Effector memory CD8-positive, alpha-beta T cell (primary cell): ENCODE data around the gene RDM1.

Experiments used
- ATAC-seq: fragments of 150-1000 bp; cut with Tn5 transposase; replicated peaks from 2 replicates; pipeline ENCODE4 v1.10.0; 2021; ENCODE audit warnings: mild to moderate bottlenecking, moderate library complexity
- DNase-seq, 3 experiments: peaks; one replicate each; pipeline ENCODE4 v3.0.0; 2021
- H3K27ac Mint-ChIP-seq, 2 donors: one replicate each; pipeline ENCODE4 v1.8.0; 2022; ENCODE audit warnings: mild to moderate bottlenecking in 2 of 2, mixed read lengths in 2 of 2, moderate library complexity in 2 of 2
- H3K27me3 Mint-ChIP-seq, 2 donors: one replicate each; pipeline ENCODE4 v1.8.0; 2022; ENCODE audit warnings: mixed read lengths in 2 of 2
- H3K36me3 Mint-ChIP-seq: one replicate; pipeline ENCODE4 v1.8.0; 2022; ENCODE audit warnings: mild to moderate bottlenecking, moderate library complexity, mixed read lengths; ENCODE audit not compliant: insufficient read depth
- H3K4me1 Mint-ChIP-seq, 2 donors: one replicate each; pipeline ENCODE4 v1.8.0; 2022; ENCODE audit warnings: low read depth in 2 of 2, mixed read lengths in 2 of 2
- H3K4me3 Mint-ChIP-seq, 2 donors: one replicate each; pipeline ENCODE4 v1.8.0; 2022; ENCODE audit warnings: mild to moderate bottlenecking in 2 of 2, mixed read lengths in 2 of 2, moderate library complexity in 2 of 2
- H3K9me3 Mint-ChIP-seq, 2 donors: one replicate each; pipeline ENCODE4 v1.8.0; 2022; ENCODE audit warnings: mixed read lengths in 2 of 2

RDM1 gene

GRCh38 chr17:35918665-35919064 is 11.9 kb downstream of the RDM1 start:
- peaks cover 30 to 42% of the 10 kb centered on the region in 2 donors for H3K4me1 Mint-ChIP-seq
- no peak for ATAC-seq
- no peak overlapping the region for H3K4me3 Mint-ChIP-seq
- H3K27ac Mint-ChIP-seq: no peak overlapping the region
- H3K36me3 Mint-ChIP-seq: peaks cover 3% of the 10 kb centered on the region
- no peaks in the 10 kb centered on the region for H3K9me3 Mint-ChIP-seq
- DNase-seq: no peak
- H3K27me3 Mint-ChIP-seq: no peaks in the 10 kb centered on the region

DNA sequence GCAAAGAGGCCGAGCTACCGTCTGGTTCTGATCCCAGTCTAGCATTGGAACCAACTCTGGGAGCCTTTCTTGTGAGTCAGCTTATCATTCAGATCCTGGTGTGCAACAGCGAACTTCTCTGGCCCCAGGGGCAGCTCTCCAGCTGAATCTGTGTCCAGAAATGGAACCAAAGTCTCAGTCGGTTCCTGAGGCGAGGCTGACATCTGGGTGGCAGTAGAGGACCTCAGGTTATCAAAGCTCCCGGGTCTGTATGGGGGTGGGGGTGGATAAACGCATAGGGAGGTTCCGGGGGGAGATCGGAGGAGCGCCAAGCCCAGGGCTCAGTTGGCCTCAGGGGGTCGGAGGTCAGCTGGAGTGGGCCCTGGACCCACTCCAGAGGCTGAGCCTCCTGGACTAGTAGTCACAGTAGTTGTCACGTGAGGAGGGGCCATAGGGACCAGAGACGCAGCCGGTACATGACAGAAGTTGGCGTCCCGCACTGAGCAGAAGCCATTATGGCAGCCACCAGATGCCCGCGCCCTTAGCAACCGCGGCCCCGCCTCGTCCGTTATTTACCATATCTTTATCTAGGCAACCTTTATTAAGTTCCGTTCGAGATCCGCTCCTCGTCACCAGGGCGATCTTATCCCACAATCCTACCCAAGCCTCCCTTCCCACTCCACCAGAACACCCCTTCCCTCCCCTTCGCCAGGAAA is 12.9 kb downstream of the RDM1 start:
- H3K36me3 Mint-ChIP-seq: no peaks in the 10 kb centered on the region
- no peak for DNase-seq
- H3K27ac Mint-ChIP-seq: no peak overlapping the region
- ATAC-seq: no peak
- H3K4me3 Mint-ChIP-seq: no peak overlapping the region
- no peaks in the 10 kb centered on the region for H3K27me3 Mint-ChIP-seq
- no peaks in the 10 kb centered on the region for H3K9me3 Mint-ChIP-seq
- H3K4me1 Mint-ChIP-seq: peaks cover 39 to 52% of the 10 kb centered on the region in 2 donors

DNA sequence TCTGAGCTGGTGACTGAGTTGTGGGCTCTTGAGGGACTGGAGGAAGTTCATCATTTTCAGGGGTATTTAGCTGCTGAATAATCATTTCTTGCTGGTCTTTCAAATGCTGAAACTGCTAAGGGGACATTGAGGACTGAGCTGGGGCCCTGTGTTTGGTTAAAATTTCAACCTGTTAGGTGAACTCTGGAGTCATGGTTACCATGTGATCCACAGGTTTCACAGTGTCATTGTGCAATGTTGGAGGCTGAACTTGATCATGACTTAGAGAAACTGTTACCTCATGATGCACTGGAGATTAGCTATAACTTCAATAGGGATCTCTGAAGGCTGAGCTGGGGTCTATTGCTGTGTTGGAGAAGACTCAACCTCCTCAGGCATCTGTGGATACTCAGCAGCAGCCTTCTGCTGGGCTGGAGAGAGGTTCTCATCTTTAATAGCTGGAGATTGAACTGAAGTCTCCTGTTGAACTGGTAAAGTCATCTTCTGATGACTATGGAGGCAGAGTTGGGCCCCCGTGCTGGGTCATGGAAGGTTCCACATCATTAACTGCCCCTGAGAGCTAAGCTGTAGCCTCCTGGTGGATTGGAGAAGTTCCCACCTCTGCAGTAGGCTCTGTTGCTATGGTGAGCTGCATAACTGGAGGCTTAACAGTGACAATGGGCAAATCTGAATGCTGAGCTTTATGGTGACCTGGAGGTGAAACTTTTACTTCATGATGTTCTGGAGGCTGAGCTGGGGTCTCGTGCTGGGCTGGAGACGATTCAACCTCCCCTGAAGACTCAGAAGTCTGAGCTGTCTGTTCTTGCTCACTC is 15.2 kb downstream of the RDM1 start:
- Mint-ChIP-seq H3K36me3 (no peaks in the 10 kb centered on the region), H3K4me1 (peaks cover 38 to 64% of the 10 kb centered on the region in 2 donors), H3K27me3 (no peaks in the 10 kb centered on the region), H3K4me3 (no peak overlapping the region), H3K27ac (peak overlapping the region; percentile 46 to 65), H3K9me3 (no peaks in the 10 kb centered on the region)
- ATAC-seq (no peak), DNase-seq (no peak)

GRCh38 chr17:35914354-35914753 is 16.2 kb downstream of the RDM1 start:
- no peaks in the 10 kb centered on the region for H3K27me3 Mint-ChIP-seq
- peak overlapping the region; percentile 46 to 65 for H3K27ac Mint-ChIP-seq
- no peaks in the 10 kb centered on the region for H3K36me3 Mint-ChIP-seq
- no peaks in the 10 kb centered on the region for H3K9me3 Mint-ChIP-seq
- no peak for DNase-seq
- peaks cover 42 to 74% of the 10 kb centered on the region in 2 donors for H3K4me1 Mint-ChIP-seq
- peak overlapping the region in 1 of 2 donors; percentile 8 for H3K4me3 Mint-ChIP-seq
- ATAC-seq: no peak

- no peaks in the 10 kb centered on the region for H3K27me3 Mint-ChIP-seq
- no peak for DNase-seq
- no peaks in the 10 kb centered on the region for H3K9me3 Mint-ChIP-seq
- H3K4me1 Mint-ChIP-seq: peaks cover 45 to 73% of the 10 kb centered on the region in 2 donors
- no peaks in the 10 kb centered on the region for H3K36me3 Mint-ChIP-seq
- H3K27ac Mint-ChIP-seq: peak overlapping the region in 1 of 2 donors; percentile 46
- peak; percentile 46 for ATAC-seq
- H3K4me3 Mint-ChIP-seq: peak overlapping the region in 1 of 2 donors; percentile 5
These were observed 17.0 kb downstream of the RDM1 start for GRCh38 chr17:35913609-35914008.

- no peaks in the 10 kb centered on the region for H3K9me3 Mint-ChIP-seq
- no peak overlapping the region for H3K27ac Mint-ChIP-seq
- no peak for ATAC-seq
These were observed 17.6 kb downstream of the RDM1 start for GRCh38 chr17:35912942-35913341.

GRCh38 chr17:35912339-35912912 is 18.1 kb downstream of the RDM1 start:
- no peaks in the 10 kb centered on the region for H3K27me3 Mint-ChIP-seq
- ATAC-seq: no peak
- H3K4me3 Mint-ChIP-seq: no peak overlapping the region
- no peaks in the 10 kb centered on the region for H3K9me3 Mint-ChIP-seq
- H3K36me3 Mint-ChIP-seq: no peaks in the 10 kb centered on the region
- peaks cover 45 to 71% of the 10 kb centered on the region in 2 donors for H3K4me1 Mint-ChIP-seq
- no peak overlapping the region for H3K27ac Mint-ChIP-seq
- DNase-seq: no peak

More at GRCh38 chr17:35912942-35913341, 17.6 kb downstream of the RDM1 start:
- DNase-seq: no peak
- no peaks in the 10 kb centered on the region for H3K36me3 Mint-ChIP-seq
- H3K4me3 Mint-ChIP-seq: peak overlapping the region in 1 of 2 donors; percentile 5
- peaks cover 43 to 69% of the 10 kb centered on the region in 2 donors for H3K4me1 Mint-ChIP-seq
- no peaks in the 10 kb centered on the region for H3K27me3 Mint-ChIP-seq

DNA sequence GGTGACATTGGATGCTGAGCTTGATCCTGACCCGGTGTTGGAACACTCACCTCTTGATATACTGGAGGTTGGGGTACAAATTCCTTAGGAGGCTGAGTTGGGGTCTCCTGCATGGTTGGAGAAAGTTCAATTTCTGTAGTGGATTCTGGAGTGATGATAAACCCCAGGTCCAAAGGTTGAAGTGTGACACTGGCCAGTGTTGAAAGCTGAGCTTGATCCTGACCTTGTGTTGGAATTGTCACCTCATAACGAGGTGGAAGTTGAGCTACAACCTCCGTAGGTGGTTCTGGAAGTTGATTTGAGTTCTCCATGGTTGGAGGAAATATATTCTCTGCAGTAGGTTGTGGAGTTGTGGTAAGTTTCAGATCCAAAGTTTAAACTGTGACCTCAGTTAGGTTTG is 21.2 kb downstream of the RDM1 start:
- no peaks in the 10 kb centered on the region for H3K9me3 Mint-ChIP-seq
- no peak for ATAC-seq
- DNase-seq: no peak
- H3K27ac Mint-ChIP-seq: no peak overlapping the region
- no peak overlapping the region for H3K4me3 Mint-ChIP-seq
- H3K27me3 Mint-ChIP-seq: no peaks in the 10 kb centered on the region
- no peaks in the 10 kb centered on the region for H3K36me3 Mint-ChIP-seq
- H3K4me1 Mint-ChIP-seq: peaks cover 39 to 68% of the 10 kb centered on the region in 2 donors

- Mint-ChIP-seq H3K36me3 (no peaks in the 10 kb centered on the region), H3K9me3 (no peaks in the 10 kb centered on the region), H3K4me1 (peaks cover 24 to 59% of the 10 kb centered on the region in 2 donors), H3K27me3 (no peaks in the 10 kb centered on the region), H3K27ac (peak overlapping the region in 1 of 2 donors; percentile 16), H3K4me3 (no peak overlapping the region)
- no peak for ATAC-seq
- DNase-seq: no peak
These were observed 22.9 kb downstream of the RDM1 start for GRCh38 chr17:35907691-35908090.

- H3K27me3 Mint-ChIP-seq: no peaks in the 10 kb centered on the region
- peaks cover 24 to 56% of the 10 kb centered on the region in 2 donors for H3K4me1 Mint-ChIP-seq
- no peak for DNase-seq
- H3K4me3 Mint-ChIP-seq: no peak overlapping the region
- H3K36me3 Mint-ChIP-seq: no peaks in the 10 kb centered on the region
- H3K9me3 Mint-ChIP-seq: no peaks in the 10 kb centered on the region
- peak overlapping the region in 1 of 2 donors; percentile 16 for H3K27ac Mint-ChIP-seq
- peak; percentile 49 for ATAC-seq
These were observed 23.5 kb downstream of the RDM1 start for GRCh38 chr17:35906926-35907637.

- Mint-ChIP-seq H3K4me3 (no peak overlapping the region), H3K9me3 (no peaks in the 10 kb centered on the region), H3K4me1 (peaks cover 28 to 52% of the 10 kb centered on the region in 2 donors), H3K27me3 (no peaks in the 10 kb centered on the region), H3K36me3 (no peaks in the 10 kb centered on the region), H3K27ac (no peak overlapping the region)
- DNase-seq: no peak
- no peak for ATAC-seq
These were observed 24.2 kb downstream of the RDM1 start for GRCh38 chr17:35906191-35906925.

DNA sequence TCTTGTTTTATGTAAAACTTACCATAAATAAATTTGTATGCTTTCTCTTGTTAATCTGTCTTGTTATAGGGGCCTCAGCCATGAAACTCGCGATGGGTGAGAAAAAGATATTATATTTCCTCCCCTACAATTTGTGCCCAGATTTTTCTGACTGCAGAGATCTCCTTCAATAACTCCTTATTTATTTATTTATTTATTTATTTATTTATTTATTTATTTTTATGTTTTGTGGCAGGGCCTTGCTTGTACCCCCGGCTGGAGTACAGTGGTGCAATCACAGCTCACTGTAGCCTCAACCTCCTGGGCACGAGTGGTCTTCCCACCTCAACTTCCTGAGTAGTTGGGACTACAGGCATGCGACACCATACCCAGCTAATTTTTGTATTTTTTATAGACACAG is 27.1 kb downstream of the RDM1 start:
- H3K27ac Mint-ChIP-seq: peak overlapping the region in 1 of 2 donors; percentile 95
- ATAC-seq: no peak

More for the DNA sequence above, 27.1 kb downstream of the RDM1 start:
- DNase-seq: no peak
- H3K27me3 Mint-ChIP-seq: no peaks in the 10 kb centered on the region
- H3K9me3 Mint-ChIP-seq: no peaks in the 10 kb centered on the region
- H3K4me1 Mint-ChIP-seq: peaks cover 46 to 64% of the 10 kb centered on the region in 2 donors
- H3K36me3 Mint-ChIP-seq: peaks cover 4% of the 10 kb centered on the region
- H3K4me3 Mint-ChIP-seq: peak overlapping the region in 1 of 2 donors; percentile 31
